ENCODE measurements around the gene TOE1. TPM values are rescaled to one million over a fixed set of nuclear protein-coding genes. Genes with fewer than 3 reads are reported as not detected.
A peak's percentile ranks its signal among the peaks of the same experiment; 100 is the strongest.

TOE1 gene
- total and polyA plus RNA-seq, 2 of the 8 experiments (the other 6 are each of a cell fraction or from before 2014, with no cell fraction given): 15.2 to 25.8 TPM

DNA sequence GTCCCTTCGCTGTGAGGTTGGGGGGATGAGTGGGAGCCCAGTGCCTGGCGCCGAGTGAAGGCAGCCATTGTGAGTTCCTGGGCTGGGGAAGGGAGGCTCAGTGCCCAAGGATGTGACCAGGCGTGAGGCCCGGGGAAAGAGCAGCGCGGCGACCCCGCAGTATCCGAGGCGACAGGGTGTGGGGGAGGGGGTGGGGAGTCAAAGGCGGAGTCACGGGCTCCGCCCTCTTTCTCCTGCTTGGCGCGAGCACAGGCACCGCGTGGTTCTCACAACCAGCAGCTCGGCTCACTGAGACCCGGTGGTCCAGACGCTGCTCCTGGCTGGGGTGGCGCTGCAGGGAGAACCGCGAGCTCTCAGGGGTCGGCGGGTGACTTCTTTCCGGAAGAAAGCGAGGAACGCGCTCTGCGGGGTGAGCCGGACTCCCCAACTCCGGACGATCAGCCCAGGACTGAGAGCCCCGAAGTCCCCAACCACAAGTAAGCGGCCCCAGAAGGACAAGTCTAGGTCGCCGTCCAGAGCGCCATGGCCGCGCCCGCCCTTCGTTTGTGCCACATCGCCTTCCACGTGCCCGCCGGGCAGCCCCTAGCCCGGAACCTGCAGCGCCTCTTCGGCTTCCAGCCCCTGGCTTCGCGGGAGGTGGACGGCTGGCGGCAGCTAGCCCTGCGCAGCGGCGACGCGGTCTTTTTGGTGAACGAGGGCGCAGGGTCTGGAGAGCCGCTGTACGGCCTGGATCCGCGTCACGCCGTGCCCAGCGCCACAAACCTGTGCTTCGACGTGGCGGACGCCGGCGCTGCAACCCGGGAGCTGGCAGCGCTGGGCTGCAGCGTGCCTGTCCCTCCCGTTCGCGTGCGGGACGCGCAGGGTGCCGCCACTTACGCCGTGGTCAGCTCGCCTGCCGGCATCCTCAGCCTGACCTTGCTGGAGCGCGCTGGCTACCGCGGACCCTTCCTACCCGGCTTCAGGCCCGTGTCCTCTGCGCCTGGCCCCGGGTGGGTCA is 13.0 kb upstream of the TOE1 start, which contains the start of gene HPDL (continued):
- TF ChIP-seq SUZ12 (IDR thresholded peaks at IDR 0.05; ENCODE audit: low read length) (no peak), CBX5 (IDR thresholded peaks at IDR 0.05; ENCODE audit: low read depth, low read length) (no peak), GABPA (IDR thresholded peaks at IDR 0.05; ENCODE audit: borderline replicate concordance, insufficient read depth, low read length) (peak; percentile 49; the same call in 1 of the 2 replicates), NANOG (IDR thresholded peaks at IDR 0.05; ENCODE audit: insufficient read depth, low read depth, low read length, poor library complexity, severe bottlenecking) (no peak), RNF2 (IDR thresholded peaks at IDR 0.05; ENCODE audit: borderline replicate concordance, low read depth, low read length, missing control alignments, poor library complexity, severe bottlenecking) (peak; percentile 33), TEAD4 (IDR thresholded peaks at IDR 0.05; ENCODE audit: low read depth, low read length) (no peak), JUN (IDR thresholded peaks at IDR 0.05; ENCODE audit: low read depth, low read length) (no peak), SP1 (IDR thresholded peaks at IDR 0.05; ENCODE audit: low read depth, low read length) (peak; percentile 79), PHF8 (conservative IDR thresholded peaks at IDR 0.05; ENCODE audit: low read depth, low read length) (peak; percentile 80), E2F6 (IDR thresholded peaks at IDR 0.05) (peak; percentile 80), NRF1 (IDR thresholded peaks at IDR 0.05; ENCODE audit: low read depth, low read length) (no peak), CEBPB (IDR thresholded peaks at IDR 0.05; ENCODE audit: low read depth, low read length) (no peak), EZH2 (IDR thresholded peaks at IDR 0.05; ENCODE audit: low read depth, low read length, severe bottlenecking) (no peak), POU5F1 (IDR thresholded peaks at IDR 0.05; ENCODE audit: low read depth, low read length) (no peak), BRCA1 (IDR thresholded peaks at IDR 0.05; ENCODE audit: low read depth, low read length) (no peak), RFX5 (IDR thresholded peaks at IDR 0.05; ENCODE audit: borderline replicate concordance, low read depth, low read length) (no peak), CBX8 (IDR thresholded peaks at IDR 0.05; ENCODE audit: borderline replicate concordance, low read depth, low read length) (no peak), GTF2F1 (IDR thresholded peaks at IDR 0.05; ENCODE audit: borderline replicate concordance, low read depth, low read length) (0 out of 2 replicates have a peak, but pooled peaks have one; percentile 39), CHD2 (IDR thresholded peaks at IDR 0.05; ENCODE audit: low read length) (peak; percentile 65), BACH1 (IDR thresholded peaks at IDR 0.05; ENCODE audit: low read length) (no peak)
- TF ChIP-seq, protein P1, sequence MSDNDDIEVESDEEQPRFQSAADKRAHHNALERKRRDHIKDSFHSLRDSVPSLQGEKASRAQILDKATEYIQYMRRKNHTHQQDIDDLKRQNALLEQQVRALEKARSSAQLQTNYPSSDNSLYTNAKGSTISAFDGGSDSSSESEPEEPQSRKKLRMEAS (IDR thresholded peaks at IDR 0.05): peak; percentile 94
